IMR-90 (cell line): Measurements from ENCODE around the gene SENP7. TPM values are rescaled to one million over a fixed set of nuclear protein-coding genes. Genes with fewer than 3 reads are reported as not detected.

Experiments used
- ATAC-seq: fragments of 200-7000 bp; cut with Tn5 transposase; 2 replicates; pipeline ENCODE4 v1.9.1; 2020; ENCODE audit warnings: low read depth, mild to moderate bottlenecking, moderate library complexity
- BruUV-seq: library from RNA; stranded (reverse); fragments of 400-500 nt; replicated peaks from 2 replicates; lab custom pipeline; 2021; lab: Mats Ljungman, UMichigan
- CTCF ChIA-PET: fragments of 300-600 bp; formaldehyde crosslinking; extraction: SDS; loops from one replicate; lab custom pipeline; 2021; ENCODE audit warnings: antibody characterized with exemption; lab: Yijun Ruan, JAX
- POLR2A ChIA-PET: fragments of 300-600 bp; sonication (Branson Sonifier 250); formaldehyde crosslinking; loops from one replicate; lab custom pipeline; 2022; ENCODE audit warnings: antibody characterized with exemption; ENCODE audit not compliant: unreplicated experiment; lab: Charles Lee
- DNase-seq: peaks from one replicate; pipeline ENCODE4 v3.0.0; 2013
- H2AFZ ChIP-seq: replicated peaks from 2 replicates; pipeline ENCODE3; 2013; ENCODE audit warnings: low read length, mild to moderate bottlenecking; ENCODE audit not compliant: poor library complexity
- H2AK5ac ChIP-seq: 2 replicates; pipeline ENCODE4 v1.6.1; 2013; ENCODE audit warnings: low read depth, low read length, inconsistent platforms
- H2AK9ac ChIP-seq: replicated peaks from 2 replicates; pipeline ENCODE3; 2013; ENCODE audit warnings: mild to moderate bottlenecking, low read depth, low read length, moderate library complexity; ENCODE audit not compliant: poor library complexity
- H2BK120ac ChIP-seq: 2 replicates; pipeline ENCODE4 v1.6.1; 2013; ENCODE audit warnings: low read depth, low read length, inconsistent platforms
- H2BK15ac ChIP-seq: 3 replicates; pipeline ENCODE4 v1.6.1; 2013; ENCODE audit warnings: low read depth, low read length, inconsistent platforms
- H2BK20ac ChIP-seq: 2 replicates; pipeline ENCODE4 v1.6.1; 2013; ENCODE audit warnings: low read depth, mild to moderate bottlenecking, inconsistent platforms, low read length, moderate library complexity
- H2BK5ac ChIP-seq: 2 replicates; pipeline ENCODE4 v1.6.1; 2013; ENCODE audit warnings: mild to moderate bottlenecking, low read depth, low read length, inconsistent platforms; ENCODE audit not compliant: poor library complexity, severe bottlenecking
- H3K14ac ChIP-seq: replicated peaks from 2 replicates; pipeline ENCODE4 v1.6.1; 2013; ENCODE audit warnings: low read depth, low read length, inconsistent platforms
- H3K18ac ChIP-seq: 2 replicates; pipeline ENCODE4 v1.6.1; 2013; ENCODE audit warnings: low read depth, low read length, control low read depth
- H3K23ac ChIP-seq: 2 replicates; pipeline ENCODE4 v1.6.1; 2013; ENCODE audit warnings: low read depth, low read length, inconsistent platforms
- H3K27ac ChIP-seq: 2 replicates; pipeline ENCODE4 v1.5.1; 2013; ENCODE audit warnings: mild to moderate bottlenecking, control low read depth, low read length; ENCODE audit not compliant: insufficient read depth
- H3K27me3 ChIP-seq: 2 replicates; pipeline ENCODE4 v1.6.1; 2013; ENCODE audit warnings: low read length; ENCODE audit not compliant: control insufficient read depth, insufficient read depth
- H3K36me3 ChIP-seq: 2 replicates; pipeline ENCODE4 v1.6.1; 2013; ENCODE audit warnings: low read length, mixed read lengths; ENCODE audit not compliant: control insufficient read depth, insufficient read depth
- H3K4ac ChIP-seq: 2 replicates; pipeline ENCODE4 v1.6.1; 2013; ENCODE audit warnings: low read depth, low read length, inconsistent platforms
- H3K4me1 ChIP-seq: 2 replicates; pipeline ENCODE4 v1.6.1; 2013; ENCODE audit warnings: low read length, mixed read lengths; ENCODE audit not compliant: control insufficient read depth, insufficient read depth
- H3K4me2 ChIP-seq: 2 replicates; pipeline ENCODE4 v1.6.1; 2013; ENCODE audit warnings: low read depth, mild to moderate bottlenecking, control low read depth, low read length, moderate library complexity
- H3K4me3 ChIP-seq: 2 replicates; pipeline ENCODE4 v1.5.1; 2013; ENCODE audit warnings: low read depth, mild to moderate bottlenecking, control low read depth, low read length, moderate library complexity; ENCODE audit not compliant: insufficient read depth
- H3K56ac ChIP-seq: 2 replicates; pipeline ENCODE4 v1.6.1; 2013; ENCODE audit warnings: low read length, inconsistent platforms; ENCODE audit not compliant: insufficient read depth; ENCODE audit errors: extremely low read depth
- H3K79me1 ChIP-seq, 2 experiments: 2 replicates each; pipeline ENCODE4 v1.6.1; 2013; ENCODE audit warnings: low read length in 2 of 2, inconsistent platforms in 1 of 2, low read depth in 1 of 2
- H3K9ac ChIP-seq: 2 replicates; pipeline ENCODE4 v1.6.1; 2013; ENCODE audit warnings: low read depth, low read length, control low read depth
- H3K9me1 ChIP-seq: 2 replicates; pipeline ENCODE4 v1.6.1; 2013; ENCODE audit warnings: low read length, inconsistent platforms; ENCODE audit not compliant: insufficient read depth
- H3K9me3 ChIP-seq: 2 replicates; pipeline ENCODE4 v1.6.1; 2013; ENCODE audit warnings: low read length; ENCODE audit not compliant: control insufficient read depth, insufficient read depth
- H4K20me1 ChIP-seq: 2 replicates; pipeline ENCODE4 v1.6.1; 2013; ENCODE audit warnings: low read length, inconsistent platforms; ENCODE audit not compliant: insufficient read depth
- H4K5ac ChIP-seq: 2 replicates; pipeline ENCODE4 v1.6.1; 2013; ENCODE audit warnings: mild to moderate bottlenecking, low read depth, low read length, control low read depth
- H4K8ac ChIP-seq, 2 experiments: 2 replicates each; pipeline ENCODE4 v1.6.1; 2013; ENCODE audit warnings: low read depth in 2 of 2, low read length in 2 of 2, control low read depth in 1 of 2, inconsistent platforms in 1 of 2
- H4K91ac ChIP-seq: 2 replicates; pipeline ENCODE4 v1.6.1; 2013; ENCODE audit warnings: low read depth, low read length, inconsistent platforms; ENCODE audit not compliant: insufficient read depth
- BHLHE40 ChIP-seq: fragments of 150-350 bp; IDR thresholded peaks from 2 replicates; pipeline ENCODE4 v1.6.1; 2016; ENCODE audit warnings: mild to moderate bottlenecking, low read depth, low read length
- CEBPB ChIP-seq: IDR thresholded peaks from 2 replicates; pipeline ENCODE4 v1.6.1; 2012; ENCODE audit warnings: low read depth, low read length, improper control_type of control experiment
- FOS ChIP-seq: fragments of 150-350 bp; IDR thresholded peaks from 2 replicates; pipeline ENCODE4 v1.6.1; 2016; ENCODE audit warnings: low read depth, low read length
- POLR2A ChIP-seq: IDR thresholded peaks from 2 replicates; pipeline ENCODE4 v1.6.1; 2012; ENCODE audit warnings: mild to moderate bottlenecking, low read depth, low read length
- SMC3 ChIP-seq: fragments of 150-350 bp; IDR thresholded peaks from 2 replicates; pipeline ENCODE4 v1.6.1; 2016; ENCODE audit warnings: low read depth, mild to moderate bottlenecking, antibody characterized with exemption, low read length, moderate library complexity
- dilution Hi-C: fragments of 300-500 bp; cut with HindIII; formaldehyde crosslinking; loops from one replicate; pipeline ENCODE4 v1.14.3; 2018; ENCODE audit warnings: low sequenced_read_pairs; ENCODE audit not compliant: unreplicated experiment
- in situ Hi-C: fragments of 300-500 bp; cut with MboI; formaldehyde crosslinking; loops from 3 replicates; pipeline ENCODE4 v1.14.3; 2019; ENCODE audit warnings: low sequenced_read_pairs, inconsistent platforms, mixed read lengths
- intact Hi-C: fragments of 100-400 bp; cut with micrococcal nuclease; formaldehyde crosslinking; loops from 2 replicates; pipeline ENCODE4 v1.10.0; 2022
- polyA plus RNA-seq, 3 experiments: library from polyadenylated mRNA; depleted of rRNA; stranded (reverse); fragments of >200 nt; gene quantifications; 2 replicates each; pipeline ENCODE4 v1.2.3, GENCODE V29; 2012; ENCODE audit warnings: low replicate concordance in 1 of 3
- total RNA-seq: library from RNA; depleted of rRNA; stranded (reverse); fragments of >200 nt; gene quantifications from 2 replicates; pipeline ENCODE4 v1.2.3, GENCODE V29; 2012
- TF ChIP-seq, protein P1 (sequence below): conservative IDR thresholded peaks from 2 replicates; pipeline ENCODE4 v1.5.1; 2012; ENCODE audit warnings: mild to moderate bottlenecking, low read depth, low read length, improper control_type of control experiment

The SENP7 gene
- total and polyA plus RNA-seq, 2 of the 4 experiments (the other 2 are of a cell fraction) = 5.5 to 8.4 TPM

DNA sequence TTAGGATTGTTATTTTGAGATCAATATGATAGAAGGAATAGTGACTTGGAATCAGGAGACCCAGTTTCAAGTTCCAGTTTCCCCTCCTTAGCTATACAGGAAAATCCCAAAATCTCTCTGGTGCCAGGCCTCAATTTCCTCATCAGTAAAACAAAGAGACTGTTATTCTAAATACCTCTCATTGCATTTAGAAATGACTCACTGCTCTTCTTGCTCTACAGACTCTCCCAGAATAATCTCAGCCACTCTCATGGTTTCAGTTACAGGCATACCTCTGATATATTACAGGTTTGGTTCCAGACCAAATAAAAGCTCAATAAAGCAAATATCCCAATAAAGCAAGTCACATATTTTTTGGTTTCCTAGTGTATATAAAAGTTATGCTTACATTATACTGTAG lies 221.0 kb downstream of the SENP7 start:
- no peak overlapping the region for H3K23ac ChIP-seq
- POLR2A ChIA-PET = no interaction called here
- H3K27ac ChIP-seq = no peak overlapping the region
- H3K14ac ChIP-seq = no peak overlapping the region
- peak; percentile 68 for DNase-seq
- H4K8ac ChIP-seq = no peak overlapping the region
- in situ Hi-C loops = no loop called here
- H3K56ac ChIP-seq = no peak overlapping the region
- no peaks in the 10 kb centered on the region for H4K20me1 ChIP-seq
- H3K18ac ChIP-seq = no peak overlapping the region
- H3K79me1 ChIP-seq = no peaks in the 10 kb centered on the region
- H3K36me3 ChIP-seq = no peaks in the 10 kb centered on the region
- no peaks in the 10 kb centered on the region for H3K9me3 ChIP-seq
- peak; percentile 25; the same call in 1 of the 2 replicates for TF ChIP-seq CEBPB
- peak; percentile 52; the same call in 1 of the 2 replicates for TF ChIP-seq FOS
- no peak for TF ChIP-seq SMC3
- TF ChIP-seq, protein P1, sequence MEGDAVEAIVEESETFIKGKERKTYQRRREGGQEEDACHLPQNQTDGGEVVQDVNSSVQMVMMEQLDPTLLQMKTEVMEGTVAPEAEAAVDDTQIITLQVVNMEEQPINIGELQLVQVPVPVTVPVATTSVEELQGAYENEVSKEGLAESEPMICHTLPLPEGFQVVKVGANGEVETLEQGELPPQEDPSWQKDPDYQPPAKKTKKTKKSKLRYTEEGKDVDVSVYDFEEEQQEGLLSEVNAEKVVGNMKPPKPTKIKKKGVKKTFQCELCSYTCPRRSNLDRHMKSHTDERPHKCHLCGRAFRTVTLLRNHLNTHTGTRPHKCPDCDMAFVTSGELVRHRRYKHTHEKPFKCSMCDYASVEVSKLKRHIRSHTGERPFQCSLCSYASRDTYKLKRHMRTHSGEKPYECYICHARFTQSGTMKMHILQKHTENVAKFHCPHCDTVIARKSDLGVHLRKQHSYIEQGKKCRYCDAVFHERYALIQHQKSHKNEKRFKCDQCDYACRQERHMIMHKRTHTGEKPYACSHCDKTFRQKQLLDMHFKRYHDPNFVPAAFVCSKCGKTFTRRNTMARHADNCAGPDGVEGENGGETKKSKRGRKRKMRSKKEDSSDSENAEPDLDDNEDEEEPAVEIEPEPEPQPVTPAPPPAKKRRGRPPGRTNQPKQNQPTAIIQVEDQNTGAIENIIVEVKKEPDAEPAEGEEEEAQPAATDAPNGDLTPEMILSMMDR = no peak
- TF ChIP-seq BHLHE40 = no peak
- TF ChIP-seq POLR2A = no peak
- no peak overlapping the region for H3K4ac ChIP-seq
- H3K4me3 ChIP-seq = no peak overlapping the region
- no peak overlapping the region for H2BK15ac ChIP-seq
- no peak overlapping the region for H2AK9ac ChIP-seq
- no peak overlapping the region for H2BK120ac ChIP-seq
- no peaks in the 10 kb centered on the region; the same call in 1 of the 2 replicates for H3K4me1 ChIP-seq
- peaks cover 2% of the 10 kb centered on the region; the same call in 1 of the 2 replicates for H3K9me1 ChIP-seq
- dilution Hi-C loops = no loop called here
- H2AFZ ChIP-seq = no peak overlapping the region
- BruUV-seq = no TSS peak
- H3K9ac ChIP-seq = no peak overlapping the region
- intact Hi-C loops = no loop called here
- CTCF ChIA-PET = no interaction called here
- H2AK5ac ChIP-seq = no peak overlapping the region
- peak; percentile 92 for ATAC-seq
- H3K4me2 ChIP-seq = no peak overlapping the region
- no peak overlapping the region for H2BK5ac ChIP-seq
- no peaks in the 10 kb centered on the region for H3K27me3 ChIP-seq
- H4K5ac ChIP-seq = no peak overlapping the region
- H2BK20ac ChIP-seq = no peak overlapping the region
- H4K91ac ChIP-seq = no peak overlapping the region
